ENCODE data around the gene GRIA1. TPM values are rescaled to one million over a fixed set of nuclear protein-coding genes. Genes with fewer than 3 reads are reported as not detected.

The GRIA1 gene
- total RNA-seq, 4 donors from 2014 or later, result 1.7 TPM; not detected in 3

- no peak for DNase-seq
- H3K27ac ChIP-seq, result no peak overlapping the region
- H3K36me3 ChIP-seq, result no peaks in the 10 kb centered on the region
Observed at GRCh38 chr5:153458268-153458667, 32.2 kb upstream of the GRIA1 start.

GRCh38 chr5:153459051-153459743 is 31.3 kb upstream of the GRIA1 start:
- no peaks in the 10 kb centered on the region for H3K27me3 ChIP-seq
- no peaks in the 10 kb centered on the region for H3K9me3 ChIP-seq
- no peak for TF ChIP-seq CTCF (IDR thresholded peaks at IDR 0.05)
- no peak for TF ChIP-seq POLR2A (IDR thresholded peaks at IDR 0.05)
- H3K27ac ChIP-seq, result no peak overlapping the region
- H3K36me3 ChIP-seq, result no peaks in the 10 kb centered on the region
- H3K4me1 ChIP-seq, result no peaks in the 10 kb centered on the region
- H3K4me3 ChIP-seq, result no peak overlapping the region
- DNase-seq, result no peak

More at GRCh38 chr5:153458268-153458667, 32.2 kb upstream of the GRIA1 start:
- H3K4me3 ChIP-seq, result no peak overlapping the region
- no peaks in the 10 kb centered on the region for H3K9me3 ChIP-seq
- H3K27me3 ChIP-seq, result no peaks in the 10 kb centered on the region
- no peaks in the 10 kb centered on the region for H3K4me1 ChIP-seq
- no peak for TF ChIP-seq POLR2A (IDR thresholded peaks at IDR 0.05)
- no peak for TF ChIP-seq CTCF (IDR thresholded peaks at IDR 0.05)

- Histone ChIP-seq H3K36me3 (no peaks in the 10 kb centered on the region), H3K4me3 (no peak overlapping the region)
- no peak for DNase-seq
Observed at GRCh38 chr5:153460421-153460820, 30.0 kb upstream of the GRIA1 start.

GRCh38 chr5:153461341-153461740 is 29.1 kb upstream of the GRIA1 start:
- Histone ChIP-seq H3K27me3 (no peaks in the 10 kb centered on the region), H3K4me1 (no peaks in the 10 kb centered on the region)

More at GRCh38 chr5:153460421-153460820, 30.0 kb upstream of the GRIA1 start:
- no peak for TF ChIP-seq CTCF (IDR thresholded peaks at IDR 0.05)
- TF ChIP-seq POLR2A (IDR thresholded peaks at IDR 0.05), result no peak
- Histone ChIP-seq H3K27me3 (no peaks in the 10 kb centered on the region), H3K27ac (no peak overlapping the region), H3K4me1 (no peaks in the 10 kb centered on the region), H3K9me3 (no peaks in the 10 kb centered on the region)

GRCh38 chr5:153463806-153464205 is 26.7 kb upstream of the GRIA1 start:
- no peak overlapping the region for H3K27ac ChIP-seq
- no peaks in the 10 kb centered on the region for H3K27me3 ChIP-seq
- no peak for DNase-seq
- H3K4me1 ChIP-seq, result no peaks in the 10 kb centered on the region
- no peaks in the 10 kb centered on the region for H3K36me3 ChIP-seq
- no peak overlapping the region for H3K4me3 ChIP-seq
- TF ChIP-seq CTCF (IDR thresholded peaks at IDR 0.05) (no peak), POLR2A (IDR thresholded peaks at IDR 0.05) (no peak)
- no peaks in the 10 kb centered on the region for H3K9me3 ChIP-seq

More at GRCh38 chr5:153461341-153461740, 29.1 kb upstream of the GRIA1 start:
- no peaks in the 10 kb centered on the region for H3K9me3 ChIP-seq
- DNase-seq, result no peak
- TF ChIP-seq POLR2A (IDR thresholded peaks at IDR 0.05) (no peak), CTCF (IDR thresholded peaks at IDR 0.05) (no peak)
- no peaks in the 10 kb centered on the region for H3K36me3 ChIP-seq
- H3K4me3 ChIP-seq, result no peak overlapping the region
- H3K27ac ChIP-seq, result no peak overlapping the region
